Chondrocyte (in vitro differentiated cells): ENCODE measurements around the gene ZNF580. TPM values are rescaled to one million over a fixed set of nuclear protein-coding genes. Genes with fewer than 3 reads are reported as not detected.
A peak's percentile ranks its signal among the peaks of the same experiment; 100 is the strongest.

ENCODE experiments used
- DNase-seq: peaks from one replicate; pipeline ENCODE4 v3.0.0; 2021; ENCODE audit warnings: mixed read lengths, low spot score
- H3K27ac Mint-ChIP-seq: one replicate; pipeline ENCODE4 v1.8.0; 2021; ENCODE audit warnings: mild to moderate bottlenecking, moderate library complexity, mixed read lengths; ENCODE audit not compliant: unreplicated experiment
- H3K27me3 Mint-ChIP-seq: 2 replicates; pipeline ENCODE4 v1.8.0; 2021; ENCODE audit warnings: low read depth, mixed read lengths
- H3K36me3 Mint-ChIP-seq: 2 replicates; pipeline ENCODE4 v1.8.0; 2021; ENCODE audit warnings: low read depth, mixed read lengths
- H3K4me1 Mint-ChIP-seq: 2 replicates; pipeline ENCODE4 v1.8.0; 2021; ENCODE audit warnings: low read depth, mild to moderate bottlenecking, mixed read lengths
- H3K4me3 Mint-ChIP-seq: one replicate; pipeline ENCODE4 v1.8.0; 2021; ENCODE audit warnings: mild to moderate bottlenecking, moderate library complexity, mixed read lengths; ENCODE audit not compliant: unreplicated experiment
- H3K9me3 Mint-ChIP-seq: 2 replicates; pipeline ENCODE4 v1.8.0; 2021; ENCODE audit warnings: low read depth, mixed read lengths
- total RNA-seq: library from RNA; stranded (reverse); gene quantifications from 3 replicates; pipeline ENCODE4 v1.2.1, GENCODE V29; 2021
- TF ChIP-seq, protein P1 (sequence below): fragments of 200-600 bp; sonication (generic); IDR thresholded peaks from 2 replicates; pipeline ENCODE4 v1.5.0; 2021; ENCODE audit warnings: antibody characterized with exemption, mild to moderate bottlenecking, moderate library complexity

The ZNF580 gene
- total RNA-seq, 1 donor from 2014 or later = 45.0 TPM

DNA sequence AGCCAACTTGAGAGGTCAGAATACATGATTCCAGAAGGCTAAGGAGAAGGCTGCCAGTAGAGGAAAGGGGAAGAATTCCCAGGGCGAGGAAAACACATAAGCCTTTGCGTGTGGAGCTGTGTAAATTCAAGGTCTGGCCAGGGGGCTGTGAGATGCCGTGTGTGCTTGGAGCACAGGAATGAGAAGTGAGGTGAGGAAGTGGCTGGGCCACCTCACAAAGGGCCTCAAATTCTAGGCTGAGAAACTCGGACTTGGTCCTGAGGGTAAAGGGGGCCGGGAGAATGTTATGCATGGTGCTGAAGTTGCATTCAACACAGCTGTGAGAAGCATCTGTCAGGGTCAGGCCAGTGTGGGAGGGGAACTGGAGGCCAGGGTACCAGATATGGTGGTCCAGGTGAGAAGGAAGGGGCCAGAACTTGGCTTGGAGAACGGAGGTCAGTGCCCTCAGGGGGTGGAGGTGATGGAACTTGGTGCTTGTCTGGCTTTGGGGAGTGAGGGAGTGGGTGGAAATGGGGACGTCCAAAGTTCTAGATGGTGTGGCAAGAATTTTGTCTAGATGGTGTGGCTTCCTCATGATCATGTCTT lies 4.9 kb upstream of the ZNF580 start:
- DNase-seq = no peak
- H3K9me3 Mint-ChIP-seq = no peaks in the 10 kb centered on the region
- H3K4me3 Mint-ChIP-seq = peak overlapping the region; percentile 95
- H3K27me3 Mint-ChIP-seq = no peaks in the 10 kb centered on the region
- TF ChIP-seq, protein P1, sequence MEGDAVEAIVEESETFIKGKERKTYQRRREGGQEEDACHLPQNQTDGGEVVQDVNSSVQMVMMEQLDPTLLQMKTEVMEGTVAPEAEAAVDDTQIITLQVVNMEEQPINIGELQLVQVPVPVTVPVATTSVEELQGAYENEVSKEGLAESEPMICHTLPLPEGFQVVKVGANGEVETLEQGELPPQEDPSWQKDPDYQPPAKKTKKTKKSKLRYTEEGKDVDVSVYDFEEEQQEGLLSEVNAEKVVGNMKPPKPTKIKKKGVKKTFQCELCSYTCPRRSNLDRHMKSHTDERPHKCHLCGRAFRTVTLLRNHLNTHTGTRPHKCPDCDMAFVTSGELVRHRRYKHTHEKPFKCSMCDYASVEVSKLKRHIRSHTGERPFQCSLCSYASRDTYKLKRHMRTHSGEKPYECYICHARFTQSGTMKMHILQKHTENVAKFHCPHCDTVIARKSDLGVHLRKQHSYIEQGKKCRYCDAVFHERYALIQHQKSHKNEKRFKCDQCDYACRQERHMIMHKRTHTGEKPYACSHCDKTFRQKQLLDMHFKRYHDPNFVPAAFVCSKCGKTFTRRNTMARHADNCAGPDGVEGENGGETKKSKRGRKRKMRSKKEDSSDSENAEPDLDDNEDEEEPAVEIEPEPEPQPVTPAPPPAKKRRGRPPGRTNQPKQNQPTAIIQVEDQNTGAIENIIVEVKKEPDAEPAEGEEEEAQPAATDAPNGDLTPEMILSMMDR = no peak
- H3K27ac Mint-ChIP-seq = peak overlapping the region; percentile 100
- peaks cover 8% of the 10 kb centered on the region for H3K36me3 Mint-ChIP-seq
- peaks cover 60% of the 10 kb centered on the region for H3K4me1 Mint-ChIP-seq

DNA sequence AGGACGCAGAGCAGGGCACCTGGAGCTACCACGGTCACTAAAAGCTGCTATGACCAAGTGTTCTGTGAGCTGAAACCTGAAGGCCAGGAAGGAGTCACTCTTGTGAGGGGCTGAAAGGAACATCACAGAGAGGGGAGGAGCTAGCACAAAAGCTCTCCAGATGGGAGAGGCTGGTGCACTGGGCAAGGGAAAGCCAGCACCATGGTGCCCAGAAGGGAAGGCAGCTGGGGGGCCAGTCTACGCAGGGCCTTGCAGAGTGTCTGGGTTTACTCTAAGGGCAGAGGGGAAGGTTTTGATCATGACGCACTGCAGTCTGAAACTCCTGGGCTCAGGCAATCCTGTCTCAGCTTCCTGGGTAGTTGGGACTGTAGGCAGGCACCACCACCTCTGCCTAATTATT lies 4.1 kb upstream of the ZNF580 start:
- no peak for DNase-seq
- TF ChIP-seq, protein P1 = no peak
- peak overlapping the region; percentile 100 for H3K27ac Mint-ChIP-seq
- H3K9me3 Mint-ChIP-seq = no peaks in the 10 kb centered on the region
- peaks cover 60% of the 10 kb centered on the region for H3K4me1 Mint-ChIP-seq
- H3K4me3 Mint-ChIP-seq = peak overlapping the region; percentile 95
- peaks cover 8% of the 10 kb centered on the region for H3K36me3 Mint-ChIP-seq
- H3K27me3 Mint-ChIP-seq = no peaks in the 10 kb centered on the region

DNA sequence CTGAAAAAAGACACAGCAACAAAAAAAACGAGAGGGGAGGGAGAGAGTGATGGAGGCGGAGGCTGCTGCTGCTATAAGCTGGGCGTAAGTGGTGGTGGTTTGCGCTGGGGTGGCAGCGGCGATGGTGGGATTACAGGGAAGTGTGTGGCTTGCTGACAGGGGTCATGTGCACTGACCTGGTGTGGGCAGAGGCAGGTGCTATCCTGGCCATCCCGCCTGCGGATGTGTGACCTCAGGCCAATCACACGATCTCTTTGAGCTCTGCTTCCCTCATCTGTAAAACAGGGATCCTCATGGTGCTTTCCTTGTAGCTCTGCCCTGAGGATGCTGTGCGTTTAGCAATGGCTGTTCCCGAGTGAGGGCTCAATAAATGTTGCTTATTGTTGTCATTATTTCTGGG lies 3.3 kb upstream of the ZNF580 start:
- H3K4me1 Mint-ChIP-seq = peaks cover 60% of the 10 kb centered on the region
- TF ChIP-seq, protein P1 = no peak
- H3K27ac Mint-ChIP-seq = peak overlapping the region; percentile 71
- H3K27me3 Mint-ChIP-seq = no peaks in the 10 kb centered on the region
- peak overlapping the region; percentile 23 for H3K4me3 Mint-ChIP-seq
- H3K36me3 Mint-ChIP-seq = peaks cover 8% of the 10 kb centered on the region
- no peaks in the 10 kb centered on the region for H3K9me3 Mint-ChIP-seq
- no peak for DNase-seq

DNA sequence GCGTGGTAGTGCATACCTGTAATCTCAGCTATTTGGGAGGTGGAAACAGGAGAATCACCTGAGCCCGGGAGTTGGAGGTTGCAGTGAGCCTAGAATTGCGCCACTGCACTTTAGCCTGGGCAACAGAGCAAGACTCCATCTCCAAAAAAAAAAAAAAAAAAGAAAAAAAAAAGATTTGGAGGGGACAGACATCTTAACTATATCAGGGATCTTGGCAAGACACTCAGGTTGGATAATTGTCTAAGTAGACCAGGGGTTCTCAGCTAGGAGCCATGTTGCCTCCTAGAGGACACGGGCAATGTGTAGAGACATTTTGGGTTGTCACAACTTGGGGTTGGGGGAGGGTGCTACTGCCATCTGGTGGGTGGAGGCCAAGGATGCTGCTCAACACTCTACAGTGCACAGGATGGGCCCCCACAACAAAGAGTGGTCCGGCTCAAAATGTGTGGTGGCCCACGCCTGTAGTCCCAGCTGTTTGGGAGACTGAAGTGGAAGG lies 1.9 kb upstream of the ZNF580 start:
- H3K27ac Mint-ChIP-seq = peak overlapping the region; percentile 66
- no peaks in the 10 kb centered on the region for H3K9me3 Mint-ChIP-seq
- H3K36me3 Mint-ChIP-seq = peaks cover 8% of the 10 kb centered on the region
- H3K4me3 Mint-ChIP-seq = no peak overlapping the region
- no peak for DNase-seq
- peaks cover 68% of the 10 kb centered on the region for H3K4me1 Mint-ChIP-seq
- TF ChIP-seq, protein P1 = peak; percentile 77
- H3K27me3 Mint-ChIP-seq = no peaks in the 10 kb centered on the region

DNA sequence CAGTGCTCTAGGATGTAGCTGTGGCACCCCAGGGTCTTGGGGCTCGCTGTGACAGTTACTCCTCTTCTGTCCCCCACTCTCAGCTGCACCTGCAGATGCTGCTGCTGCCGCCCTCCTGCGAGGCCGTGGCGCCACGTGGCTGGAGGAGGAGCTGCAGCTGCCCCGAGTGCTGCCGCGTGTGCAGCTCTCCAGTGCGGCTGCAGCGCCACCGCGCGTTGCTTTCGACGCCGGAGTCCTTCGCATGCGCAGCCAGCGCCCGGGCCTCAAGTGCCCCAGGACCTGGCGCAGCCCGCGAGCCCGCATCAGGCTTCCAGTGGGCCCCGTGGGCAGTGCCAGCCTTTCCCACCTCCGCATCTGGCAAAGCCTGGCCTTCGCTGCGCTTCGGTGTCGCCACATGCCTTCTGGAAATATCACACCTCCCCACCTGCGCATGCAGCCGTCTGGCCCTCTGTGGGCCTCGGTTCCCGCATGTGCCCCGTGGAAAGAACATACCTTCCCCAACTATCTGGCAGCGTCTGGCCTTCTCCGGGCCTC lies 692 bp upstream of the ZNF580 start:
- peaks cover 68% of the 10 kb centered on the region for H3K4me1 Mint-ChIP-seq
- TF ChIP-seq, protein P1 = no peak

More for the DNA sequence above, 692 bp upstream of the ZNF580 start:
- peak overlapping the region; percentile 94 for H3K27ac Mint-ChIP-seq
- no peaks in the 10 kb centered on the region for H3K9me3 Mint-ChIP-seq
- peak overlapping the region; percentile 84 for H3K4me3 Mint-ChIP-seq
- DNase-seq = no peak
- H3K27me3 Mint-ChIP-seq = no peaks in the 10 kb centered on the region
- H3K36me3 Mint-ChIP-seq = peaks cover 5% of the 10 kb centered on the region
